K562 (cell line): ENCODE results near the gene DDR2. TPM values are rescaled to one million over a fixed set of nuclear protein-coding genes. Genes with fewer than 3 reads are reported as not detected.

Experiments used
- ATAC-seq: fragments of 200-7000 bp; cut with Tn5 transposase; 3 replicates; pipeline ENCODE4 v1.9.1; 2020; ENCODE audit warnings: moderate library complexity
- BruUV-seq: library from RNA; stranded (reverse); fragments of 400-500 nt; replicated peaks from 2 replicates; lab custom pipeline; 2021; lab: Mats Ljungman, UMichigan
- CTCF ChIA-PET: fragments of 300-600 bp; formaldehyde crosslinking; extraction: SDS; loops from one replicate; lab custom pipeline; 2021; ENCODE audit warnings: low intra/inter-chr PET ratio; lab: Yijun Ruan, JAX
- POLR2A ChIA-PET: fragments of 300-600, 350-650 bp; sonication (Branson Sonifier 250); formaldehyde crosslinking; extraction: SDS; loops from one replicate; lab custom pipeline; 2021; ENCODE audit warnings: antibody characterized with exemption, inconsistent platforms; lab: Yijun Ruan, JAX
- DNase-seq, 4 experiments: peaks; one replicate each; pipeline versions ENCODE4 v3.0.0 to v3.0.0-alpha.2; 2011 to 2018; ENCODE audit warnings: low spot score in 3 of 4, mixed read lengths in 3 of 4; ENCODE audit errors: extremely low read depth in 1 of 4
- FAIRE-seq: peaks from 2 replicates; lab custom pipeline; 2011; peaks lifted over from hg19 to GRCh38; lab: Jason Lieb, UNC
- H2AFZ ChIP-seq: 2 replicates; pipeline ENCODE4 v1.6.0; 2011; ENCODE audit warnings: low read depth, low read length, control low read depth, inconsistent platforms
- H3K27ac ChIP-seq: fragments of 200-600 bp; 3 replicates; pipeline ENCODE4 v1.8.0; 2011; ENCODE audit warnings: low read depth, mild to moderate bottlenecking, control low read depth, inconsistent platforms, low read length, moderate library complexity, mixed read lengths; ENCODE audit errors: extremely low read depth
- H3K27me3 ChIP-seq, 2 experiments: fragments of 300-600 bp in 1 of 2; 2 replicates in 1 of 2; 3 replicates in 1 of 2; pipeline versions ENCODE4 v1.6.0 to v1.8.0; 2011; ENCODE audit warnings: inconsistent platforms in 2 of 2, low read length in 2 of 2, mild to moderate bottlenecking in 1 of 2, mixed read lengths in 1 of 2, moderate library complexity in 1 of 2; ENCODE audit not compliant: control insufficient read depth in 2 of 2, insufficient read depth in 2 of 2
- H3K36me3 ChIP-seq: fragments of 300-600 bp; 3 replicates; pipeline ENCODE4 v1.8.0; 2011; ENCODE audit warnings: mild to moderate bottlenecking, low read length, inconsistent platforms; ENCODE audit not compliant: control insufficient read depth, insufficient read depth
- H3K4me1 ChIP-seq, 2 experiments: fragments of 200-600 bp in 1 of 2; replicated peaks in 1 of 2; 2 replicates in 1 of 2; 3 replicates in 1 of 2; pipeline versions ENCODE4 v1.5.1 to v1.8.0; 2011; ENCODE audit warnings: inconsistent platforms in 2 of 2, low read length in 2 of 2, mild to moderate bottlenecking in 1 of 2, mixed read lengths in 1 of 2, moderate library complexity in 1 of 2; ENCODE audit not compliant: control insufficient read depth in 2 of 2, insufficient read depth in 2 of 2
- H3K4me2 ChIP-seq: 2 replicates; pipeline ENCODE4 v1.6.1; 2011; ENCODE audit warnings: low read length, control low read depth, inconsistent platforms, mixed read lengths; ENCODE audit not compliant: insufficient read depth
- H3K4me3 ChIP-seq: fragments of 200-600 bp; sonication (generic), shearing (Covaris generic); 2 replicates; pipeline ENCODE4 v1.5.1; 2016; ENCODE audit warnings: control low read depth, inconsistent platforms
- H3K79me2 ChIP-seq: fragments of 200-600 bp; 3 replicates; pipeline ENCODE4 v1.8.0; 2011; ENCODE audit warnings: low read length, inconsistent platforms; ENCODE audit not compliant: control insufficient read depth, insufficient read depth
- H3K9ac ChIP-seq, 2 experiments: 2 replicates each; pipeline versions ENCODE4 v1.6.0 to v1.6.1; 2011; ENCODE audit warnings: low read depth in 2 of 2, low read length in 2 of 2, control low read depth in 1 of 2, inconsistent platforms in 1 of 2, mild to moderate bottlenecking in 1 of 2, mixed read lengths in 1 of 2; ENCODE audit not compliant: insufficient read depth in 1 of 2
- H3K9me1 ChIP-seq: one replicate; pipeline ENCODE4 v1.6.0; 2011; ENCODE audit warnings: inconsistent platforms, mild to moderate bottlenecking, low read length, moderate library complexity; ENCODE audit not compliant: control insufficient read depth, insufficient read depth
- H3K9me3 ChIP-seq: replicated peaks from 2 replicates; pipeline ENCODE4 v1.5.1; 2011; ENCODE audit warnings: low read depth, low read length, inconsistent platforms; ENCODE audit not compliant: control insufficient read depth, insufficient read depth
- H4K20me1 ChIP-seq: replicated peaks from 2 replicates; pipeline ENCODE4 v1.6.1; 2011; ENCODE audit warnings: low read length, inconsistent platforms, mixed read lengths; ENCODE audit not compliant: control insufficient read depth, insufficient read depth
- ADNP ChIP-seq: fragments of 200-800 bp; sonication (Bioruptor generic); IDR thresholded peaks from 2 replicates; pipeline ENCODE4 v1.6.1; 2016; ENCODE audit warnings: missing genetic modification characterization, missing compliant biosample characterization
- C11orf30 ChIP-seq: fragments of 450-650 bp; IDR thresholded peaks from 2 replicates; pipeline ENCODE4 v1.6.1; 2016; ENCODE audit warnings: low read depth, mild to moderate bottlenecking
- CBX3 ChIP-seq, 2 experiments: IDR thresholded peaks; 1 replicate in 1 of 2; 2 replicates in 1 of 2; pipeline ENCODE4 v1.6.1; 2012; ENCODE audit warnings: inconsistent platforms in 2 of 2, low read length in 2 of 2, borderline replicate concordance in 1 of 2, control low read depth in 1 of 2
- CEBPG ChIP-seq, 3 experiments: fragments of 200-800 bp in 1 of 3; sonication (Bioruptor generic) in 1 of 3; sonication (generic) in 1 of 3; formaldehyde crosslinking in 1 of 3; IDR thresholded peaks in 2 of 3; conservative IDR thresholded peaks in 1 of 3; 2 replicates each; pipeline versions ENCODE4 v1.6.1 to v1.8.0; 2016 to 2022; ENCODE audit warnings: missing compliant biosample characterization in 2 of 3, missing genetic modification characterization in 2 of 3, mild to moderate bottlenecking in 1 of 3, missing genetic modification reagents in 1 of 3
- FOSL1 ChIP-seq: fragments of 200-800 bp; sonication (Bioruptor generic); conservative IDR thresholded peaks from 2 replicates; pipeline ENCODE4 v1.6.1; 2016; ENCODE audit warnings: missing genetic modification characterization, missing compliant biosample characterization
- HNRNPK ChIP-seq: fragments of 200-400 bp; formaldehyde crosslinking; IDR thresholded peaks from one replicate; pipeline ENCODE4 v1.6.1; 2018; ENCODE audit warnings: mild to moderate bottlenecking, low read depth, low read length; ENCODE audit not compliant: poor library complexity, severe bottlenecking
- JUNB ChIP-seq: fragments of 450-650 bp; formaldehyde crosslinking; conservative IDR thresholded peaks from 2 replicates; pipeline ENCODE4 v1.4.0; 2020; ENCODE audit warnings: mild to moderate bottlenecking
- MAFF ChIP-seq: IDR thresholded peaks from 2 replicates; pipeline ENCODE4 v1.6.1; 2012; ENCODE audit warnings: low read length, improper control_type of control experiment
- MAFG ChIP-seq: fragments of 450-650 bp; conservative IDR thresholded peaks from 2 replicates; pipeline ENCODE4 v1.6.1; 2016; ENCODE audit warnings: missing genetic modification characterization, missing compliant biosample characterization
- MAFK ChIP-seq: IDR thresholded peaks from 2 replicates; pipeline ENCODE4 v1.6.1; 2011; ENCODE audit warnings: low read length, improper control_type of control experiment
- MEIS2 ChIP-seq: fragments of 450-650 bp; IDR thresholded peaks from 2 replicates; pipeline ENCODE4 v1.6.1; 2014; ENCODE audit warnings: mild to moderate bottlenecking; ENCODE audit not compliant: partially characterized antibody
- MIER1 ChIP-seq: fragments of 450-650 bp; IDR thresholded peaks from 2 replicates; pipeline ENCODE4 v1.6.1; 2016; ENCODE audit warnings: antibody characterized with exemption, mild to moderate bottlenecking, low read depth
- POLR3G ChIP-seq: IDR thresholded peaks from 2 replicates; pipeline ENCODE4 v1.6.1; 2011; ENCODE audit not compliant: insufficient read length, insufficient replicate concordance; ENCODE audit errors: extremely low read depth
- PPARD ChIP-seq: fragments of 250-450 bp; sonication (Bioruptor Pico); IDR thresholded peaks from 2 replicates; pipeline ENCODE4 v1.8.0; 2022; ENCODE audit warnings: inconsistent platforms, mild to moderate bottlenecking, moderate library complexity
- RBM25 ChIP-seq: fragments of 200-400 bp; formaldehyde crosslinking; IDR thresholded peaks from 2 replicates; pipeline ENCODE4 v1.6.1; 2018; ENCODE audit warnings: low read length, low read depth, moderate library complexity; ENCODE audit not compliant: severe bottlenecking
- SAP30 ChIP-seq: fragments of 200-600 bp; sonication (generic); IDR thresholded peaks from 2 replicates; pipeline ENCODE4 v1.6.1; 2012; ENCODE audit warnings: borderline replicate concordance, low read depth, mild to moderate bottlenecking, moderate library complexity, low read length, control low read depth, inconsistent platforms; ENCODE audit not compliant: insufficient read depth, poor library complexity, severe bottlenecking
- SETDB1 ChIP-seq: IDR thresholded peaks from one replicate; pipeline ENCODE4 v1.6.1; 2012; ENCODE audit warnings: low read length, control low read depth, inconsistent platforms
- SP1 ChIP-seq: sonication (generic); formaldehyde crosslinking; IDR thresholded peaks from 2 replicates; pipeline ENCODE4 v1.8.1; 2022; ENCODE audit warnings: mild to moderate bottlenecking, missing genetic modification reagents
- SPI1 ChIP-seq: IDR thresholded peaks from 2 replicates; pipeline ENCODE4 v1.6.1; 2011; ENCODE audit warnings: low read depth, low read length, control low read depth, borderline replicate concordance
- ZNF316 ChIP-seq: fragments of 450-650 bp; IDR thresholded peaks from 2 replicates; pipeline ENCODE4 v1.6.1; 2016
- WGBS: fragments of 100-300 bp; shearing (Covaris generic); methylation state at CpG from one replicate; pipeline ENCODE4 v1.1.6; 2016; ENCODE audit warnings: low coverage, mixed read lengths; ENCODE audit not compliant: insufficient coverage; ENCODE audit errors: missing lambda C conversion rate; 5-methylcytosine and 5-hydroxymethylcytosine counted together
- in situ Hi-C: fragments of 300-500 bp; cut with MboI; formaldehyde crosslinking; loops from 4 replicates; pipeline ENCODE4 v1.15.0; 2018; ENCODE audit warnings: inconsistent platforms, mixed read lengths
- intact Hi-C: fragments of 100-400 bp; cut with micrococcal nuclease; formaldehyde crosslinking; loops from 2 replicates; pipeline ENCODE4 v1.14.2; 2022
- polyA plus RNA-seq, 8 experiments: library from polyadenylated mRNA; depleted of rRNA in 4 of 8; stranded (reverse) in 5 of 8; unstranded in 3 of 8; fragments of >200 nt; fragmentation: Nextera tagmentation in 2 of 8; fragmentation: Illumina TruSeq in 1 of 8; extraction: Ambion mirVana in 2 of 8; extraction: Trizol in 1 of 8; gene quantifications; 2 replicates each; pipeline versions ENCODE4 v1.2.1 to v1.2.3, GENCODE V29; 2011 to 2014; ENCODE audit warnings: inconsistent platforms in 1 of 8, missing spikeins in 1 of 8
- total RNA-seq, 7 experiments: library from RNA; depleted of rRNA in 6 of 7; stranded (reverse); fragments of >200 nt in 6 of 7; fragmentation: Illumina TruSeq in 2 of 7; extraction: Trizol in 2 of 7; gene quantifications; 2 replicates each; pipeline versions ENCODE4 v1.2.1 to v1.2.3, GENCODE V29; 2011 to 2021; ENCODE audit warnings: low replicate concordance in 1 of 7
- TF ChIP-seq, protein P1 (sequence below): fragments of 450-650 bp; IDR thresholded peaks from 2 replicates; pipeline ENCODE4 v1.6.1; 2016
- TF ChIP-seq, protein P2 (sequence below): sonication (generic); formaldehyde crosslinking; IDR thresholded peaks from 2 replicates; pipeline ENCODE4 v1.8.1; 2023; ENCODE audit warnings: mild to moderate bottlenecking, missing genetic modification reagents

DDR2 gene
- total and polyA plus RNA-seq, 9 of the 15 experiments (the other 6 are each of a cell fraction or from before 2014, with no cell fraction given) = 0.36 to 2.0 (median 1.1) TPM

DNA sequence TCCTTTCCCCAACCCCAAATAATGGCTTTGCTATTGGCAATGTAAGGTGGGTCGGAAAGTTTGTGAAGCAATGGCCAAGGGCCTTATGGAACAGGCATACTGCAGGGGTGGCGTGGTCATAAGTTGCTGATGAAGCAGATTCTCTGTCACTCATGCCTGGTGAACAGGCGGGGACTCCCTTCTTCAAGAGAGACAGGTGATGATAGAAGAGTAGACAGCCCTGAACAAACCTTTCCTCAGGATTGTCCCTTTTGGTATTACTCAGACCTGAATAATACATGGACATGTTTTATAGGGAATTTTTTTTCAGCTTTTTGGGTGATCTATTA lies 12.7 kb downstream of the DDR2 start:
- Histone ChIP-seq H3K27me3 (peaks cover 0 to 3% of the 10 kb centered on the region in 2 experiments; a peak in 2 of 5 replicates), H3K4me2 (0 out of 2 replicates have a peak overlapping the region, but pooled peaks have one; percentile 9), H4K20me1 (no peaks in the 10 kb centered on the region), H3K4me1 (peaks cover 0 to 16% of the 10 kb centered on the region in 2 experiments; a peak in 2 of 5 replicates), H3K9me3 (no peaks in the 10 kb centered on the region), H3K9me1 (no peaks in the 10 kb centered on the region), H3K4me3 (no peak overlapping the region), H3K9ac (no peak overlapping the region), H3K36me3 (no peaks in the 10 kb centered on the region), H3K79me2 (no peaks in the 10 kb centered on the region), H3K27ac (no peak overlapping the region), H2AFZ (no peak overlapping the region)
- ATAC-seq = peak; percentile 43
- WGBS = 45% methylated on average over 3 of the region's 3 CpGs
- no peak for DNase-seq
- BruUV-seq = no TSS peak
- 0 out of 2 replicates have a peak, but pooled peaks have one; percentile 12 for TF ChIP-seq MIER1
- TF ChIP-seq MEIS2 = peak; percentile 3
- peak; percentile 85 for TF ChIP-seq MAFK
- TF ChIP-seq CEBPG (CRISPR knock-in tag; IDR thresholded peaks at IDR 0.05) = no peak
- no peak for TF ChIP-seq CEBPG (tag; conservative IDR thresholded peaks at IDR 0.05 in 1 of 2, IDR thresholded peaks at IDR 0.05 in 1 of 2)
- no peak for TF ChIP-seq SPI1
- TF ChIP-seq POLR3G = no peak
- TF ChIP-seq, protein P1, sequence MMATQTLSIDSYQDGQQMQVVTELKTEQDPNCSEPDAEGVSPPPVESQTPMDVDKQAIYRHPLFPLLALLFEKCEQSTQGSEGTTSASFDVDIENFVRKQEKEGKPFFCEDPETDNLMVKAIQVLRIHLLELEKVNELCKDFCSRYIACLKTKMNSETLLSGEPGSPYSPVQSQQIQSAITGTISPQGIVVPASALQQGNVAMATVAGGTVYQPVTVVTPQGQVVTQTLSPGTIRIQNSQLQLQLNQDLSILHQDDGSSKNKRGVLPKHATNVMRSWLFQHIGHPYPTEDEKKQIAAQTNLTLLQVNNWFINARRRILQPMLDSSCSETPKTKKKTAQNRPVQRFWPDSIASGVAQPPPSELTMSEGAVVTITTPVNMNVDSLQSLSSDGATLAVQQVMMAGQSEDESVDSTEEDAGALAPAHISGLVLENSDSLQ = peak; percentile 46; the same call in 1 of the 2 replicates
- no peak for TF ChIP-seq CBX3 (IDR thresholded peaks at IDR 0.05; ENCODE audit: borderline replicate concordance in 1 of 2, low read length in 2 of 2)
- TF ChIP-seq SP1 = no peak
- TF ChIP-seq MAFF = peak; percentile 85
- no peak for TF ChIP-seq PPARD
- TF ChIP-seq HNRNPK = no peak
- TF ChIP-seq RBM25 = no peak
- TF ChIP-seq, protein P2, sequence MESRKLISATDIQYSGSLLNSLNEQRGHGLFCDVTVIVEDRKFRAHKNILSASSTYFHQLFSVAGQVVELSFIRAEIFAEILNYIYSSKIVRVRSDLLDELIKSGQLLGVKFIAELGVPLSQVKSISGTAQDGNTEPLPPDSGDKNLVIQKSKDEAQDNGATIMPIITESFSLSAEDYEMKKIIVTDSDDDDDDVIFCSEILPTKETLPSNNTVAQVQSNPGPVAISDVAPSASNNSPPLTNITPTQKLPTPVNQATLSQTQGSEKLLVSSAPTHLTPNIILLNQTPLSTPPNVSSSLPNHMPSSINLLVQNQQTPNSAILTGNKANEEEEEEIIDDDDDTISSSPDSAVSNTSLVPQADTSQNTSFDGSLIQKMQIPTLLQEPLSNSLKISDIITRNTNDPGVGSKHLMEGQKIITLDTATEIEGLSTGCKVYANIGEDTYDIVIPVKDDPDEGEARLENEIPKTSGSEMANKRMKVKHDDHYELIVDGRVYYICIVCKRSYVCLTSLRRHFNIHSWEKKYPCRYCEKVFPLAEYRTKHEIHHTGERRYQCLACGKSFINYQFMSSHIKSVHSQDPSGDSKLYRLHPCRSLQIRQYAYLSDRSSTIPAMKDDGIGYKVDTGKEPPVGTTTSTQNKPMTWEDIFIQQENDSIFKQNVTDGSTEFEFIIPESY = no peak
- peak; percentile 95 for TF ChIP-seq ZNF316
- TF ChIP-seq C11orf30 = peak; percentile 91
- TF ChIP-seq SAP30 = no peak
- TF ChIP-seq SETDB1 = no peak
- peak; percentile 90 for TF ChIP-seq MAFG (tag)
- 0 out of 2 replicates have a peak, but pooled peaks have one; percentile 4 for TF ChIP-seq ADNP (tag)
- no peak for TF ChIP-seq JUNB
- 0 out of 2 replicates have a peak, but pooled peaks have one; percentile 8 for TF ChIP-seq FOSL1 (tag)
- in situ Hi-C loops = no loop called here
- intact Hi-C loops = no loop called here
- ChIA-PET POLR2A (no interaction called here), CTCF (interaction anchor here (0.6 kb wide), 1 partner anchor 295 kb away, joined by 4 read pairs; no protein-coding TSS in a partner anchor)
- no peak for FAIRE-seq
